Caco-2 (cell line): ENCODE results near the gene GPR61. TPM values are rescaled to one million over a fixed set of nuclear protein-coding genes. Genes with fewer than 3 reads are reported as not detected.

Source experiments
- BruUV-seq: library from RNA; stranded (reverse); fragments of 400-500 nt; replicated peaks from 2 replicates; lab custom pipeline; 2021; lab: Mats Ljungman, UMichigan
- CTCF ChIA-PET: fragments of 300-600 bp; sonication (Branson Sonifier 250); formaldehyde crosslinking; loops from one replicate; lab custom pipeline; 2022; ENCODE audit warnings: antibody characterized with exemption; lab: Charles Lee
- POLR2A ChIA-PET: fragments of 300-600 bp; sonication (Branson Sonifier 250); formaldehyde crosslinking; loops from one replicate; lab custom pipeline; 2022; ENCODE audit warnings: antibody characterized with exemption; lab: Charles Lee
- DNase-seq, 2 experiments: peaks; one replicate each; pipeline versions ENCODE4 v3.0.0 to v3.0.0-alpha.2; 2020 to 2022
- H3K27me3 ChIP-seq: replicated peaks from 2 replicates; pipeline ENCODE4 v1.6.0; 2011; ENCODE audit warnings: low read length; ENCODE audit not compliant: control insufficient read depth, insufficient read depth
- H3K36me3 ChIP-seq: 2 replicates; pipeline ENCODE4 v1.5.1; 2011; ENCODE audit warnings: low read length; ENCODE audit not compliant: control insufficient read depth, insufficient read depth
- H3K4me1 ChIP-seq: fragments of 250-450 bp; sonication (Bioruptor Pico); 2 replicates; pipeline ENCODE4 v1.5.1; 2020; ENCODE audit warnings: mild to moderate bottlenecking
- H3K4me3 ChIP-seq: 2 replicates; pipeline ENCODE4 v1.5.1; 2011; ENCODE audit warnings: low read depth, mild to moderate bottlenecking, control low read depth, low read length
- H3K9me3 ChIP-seq: fragments of 250-450 bp; sonication (Bioruptor Pico); 2 replicates; pipeline ENCODE4 v1.5.1; 2020; ENCODE audit warnings: mild to moderate bottlenecking, moderate library complexity
- H3K27ac Mint-ChIP-seq: one replicate; pipeline ENCODE4 v1.8.0; 2022; ENCODE audit warnings: mixed read lengths; ENCODE audit not compliant: unreplicated experiment
- H3K27me3 Mint-ChIP-seq: one replicate; pipeline ENCODE4 v1.8.0; 2022; ENCODE audit warnings: mixed read lengths; ENCODE audit not compliant: insufficient read depth, unreplicated experiment
- H3K36me3 Mint-ChIP-seq: one replicate; pipeline ENCODE4 v1.8.0; 2022; ENCODE audit warnings: mild to moderate bottlenecking, mixed read lengths; ENCODE audit not compliant: insufficient read depth, unreplicated experiment
- H3K4me1 Mint-ChIP-seq: one replicate; pipeline ENCODE4 v1.8.0; 2022; ENCODE audit warnings: low read depth, mixed read lengths; ENCODE audit not compliant: unreplicated experiment
- H3K4me3 Mint-ChIP-seq: one replicate; pipeline ENCODE4 v1.8.0; 2022; ENCODE audit warnings: mild to moderate bottlenecking, moderate library complexity, mixed read lengths; ENCODE audit not compliant: unreplicated experiment
- H3K9me3 Mint-ChIP-seq: one replicate; pipeline ENCODE4 v1.8.0; 2022; ENCODE audit warnings: mixed read lengths; ENCODE audit not compliant: unreplicated experiment
- intact Hi-C: fragments of 100-400 bp; cut with micrococcal nuclease; formaldehyde crosslinking; loops from one replicate; pipeline ENCODE4 v1.10.0; 2022; ENCODE audit not compliant: unreplicated experiment
- total RNA-seq: library from RNA; stranded (reverse); gene quantifications from 2 replicates; pipeline ENCODE4 v1.2.3, GENCODE V29; 2022
- TF ChIP-seq, protein P1 (sequence below), 2 experiments: fragments of 200-600 bp in 1 of 2; IDR thresholded peaks; 1 replicate in 1 of 2; 2 replicates in 1 of 2; pipeline versions ENCODE4 v1.5.1 to v1.8.0; 2011 to 2022; ENCODE audit warnings: antibody characterized with exemption in 1 of 2, control low read depth in 1 of 2, inconsistent platforms in 1 of 2, low read depth in 1 of 2, low read length in 1 of 2, mild to moderate bottlenecking in 1 of 2, moderate library complexity in 1 of 2; ENCODE audit not compliant: insufficient read depth in 1 of 2, severe bottlenecking in 1 of 2, unreplicated experiment in 1 of 2

Gene GPR61
- total RNA-seq, 1 experiment from 2014 or later = not detected

- no peak for DNase-seq
- POLR2A ChIA-PET = no interaction called here
- Mint-ChIP-seq H3K27me3 (no peaks in the 10 kb centered on the region), H3K27ac (no peak overlapping the region), H3K36me3 (peaks cover 6% of the 10 kb centered on the region), H3K9me3 (no peaks in the 10 kb centered on the region), H3K4me1 (no peaks in the 10 kb centered on the region), H3K4me3 (no peak overlapping the region)
- Histone ChIP-seq H3K9me3 (no peaks in the 10 kb centered on the region), H3K4me3 (no peak overlapping the region), H3K27me3 (no peaks in the 10 kb centered on the region), H3K36me3 (no peaks in the 10 kb centered on the region), H3K4me1 (no peaks in the 10 kb centered on the region)
- TF ChIP-seq, protein P1, sequence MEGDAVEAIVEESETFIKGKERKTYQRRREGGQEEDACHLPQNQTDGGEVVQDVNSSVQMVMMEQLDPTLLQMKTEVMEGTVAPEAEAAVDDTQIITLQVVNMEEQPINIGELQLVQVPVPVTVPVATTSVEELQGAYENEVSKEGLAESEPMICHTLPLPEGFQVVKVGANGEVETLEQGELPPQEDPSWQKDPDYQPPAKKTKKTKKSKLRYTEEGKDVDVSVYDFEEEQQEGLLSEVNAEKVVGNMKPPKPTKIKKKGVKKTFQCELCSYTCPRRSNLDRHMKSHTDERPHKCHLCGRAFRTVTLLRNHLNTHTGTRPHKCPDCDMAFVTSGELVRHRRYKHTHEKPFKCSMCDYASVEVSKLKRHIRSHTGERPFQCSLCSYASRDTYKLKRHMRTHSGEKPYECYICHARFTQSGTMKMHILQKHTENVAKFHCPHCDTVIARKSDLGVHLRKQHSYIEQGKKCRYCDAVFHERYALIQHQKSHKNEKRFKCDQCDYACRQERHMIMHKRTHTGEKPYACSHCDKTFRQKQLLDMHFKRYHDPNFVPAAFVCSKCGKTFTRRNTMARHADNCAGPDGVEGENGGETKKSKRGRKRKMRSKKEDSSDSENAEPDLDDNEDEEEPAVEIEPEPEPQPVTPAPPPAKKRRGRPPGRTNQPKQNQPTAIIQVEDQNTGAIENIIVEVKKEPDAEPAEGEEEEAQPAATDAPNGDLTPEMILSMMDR (IDR thresholded peaks at IDR 0.05; ENCODE audit: insufficient read depth in 1 of 2, low read depth in 1 of 2, low read length in 1 of 2, severe bottlenecking in 1 of 2, unreplicated experiment in 1 of 2) = no peak
- intact Hi-C loops = loop anchor here (1.0 kb wide), 1 partner anchor 35 kb away; no protein-coding TSS in a partner anchor
- CTCF ChIA-PET = interaction anchor here (11.6 kb wide), 1 partner anchor 34 kb away, joined by 131 read pairs; no protein-coding TSS in a partner anchor
- BruUV-seq = no TSS peak
Observed at GRCh38 chr1:109497449-109498160, 42.1 kb upstream of the GPR61 start.

GRCh38 chr1:109498161-109498801 is 41.4 kb upstream of the GPR61 start:
- intact Hi-C loops = loop anchor here (1.0 kb wide), 1 partner anchor 34 kb away; no protein-coding TSS in a partner anchor
- H3K4me1 Mint-ChIP-seq = no peaks in the 10 kb centered on the region
- ChIA-PET POLR2A (no interaction called here), CTCF (interaction anchor here (11.6 kb wide), 1 partner anchor 33 kb away, joined by 131 read pairs; no protein-coding TSS in a partner anchor)
- H3K27me3 Mint-ChIP-seq = no peaks in the 10 kb centered on the region
- H3K9me3 Mint-ChIP-seq = no peaks in the 10 kb centered on the region
- no TSS peak for BruUV-seq
- peaks cover 6% of the 10 kb centered on the region for H3K36me3 Mint-ChIP-seq
- no peak overlapping the region for H3K4me3 ChIP-seq
- H3K4me1 ChIP-seq = no peaks in the 10 kb centered on the region
- TF ChIP-seq, protein P1 (IDR thresholded peaks at IDR 0.05; ENCODE audit: insufficient read depth in 1 of 2, low read depth in 1 of 2, low read length in 1 of 2, severe bottlenecking in 1 of 2, unreplicated experiment in 1 of 2) = peak in 1 of 2 experiments; percentile 29
- H3K9me3 ChIP-seq = no peaks in the 10 kb centered on the region
- H3K27me3 ChIP-seq = no peaks in the 10 kb centered on the region
- no peak overlapping the region for H3K27ac Mint-ChIP-seq
- no peaks in the 10 kb centered on the region for H3K36me3 ChIP-seq
- DNase-seq = peak in 1 of 2 experiments; percentile 52
- no peak overlapping the region for H3K4me3 Mint-ChIP-seq

DNA sequence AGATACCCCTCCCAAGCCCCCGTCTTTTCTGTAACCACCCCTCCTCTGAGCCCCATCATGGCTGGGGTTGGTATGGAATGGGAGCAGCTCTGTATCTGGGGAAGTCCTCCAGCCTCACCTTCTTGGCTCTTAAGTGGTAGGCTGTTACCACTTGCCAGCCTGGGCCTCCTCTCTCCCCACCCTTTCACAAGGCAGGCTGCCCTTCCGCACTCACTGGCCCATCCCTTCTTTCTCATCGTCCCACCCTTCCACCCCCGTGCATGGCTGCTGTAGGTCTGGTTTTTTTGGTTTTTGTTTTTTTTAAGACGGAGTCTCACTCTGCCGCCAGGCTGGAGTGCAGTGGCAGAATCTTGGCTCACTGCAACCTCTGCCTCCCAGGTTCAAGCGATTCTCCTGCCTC is 40.6 kb upstream of the GPR61 start:
- H3K27me3 Mint-ChIP-seq = no peaks in the 10 kb centered on the region
- ChIA-PET POLR2A (no interaction called here), CTCF (interaction anchor here (1.0 to 11.6 kb wide), 2 partner anchors 9 to 32 kb away, joined by 3 to 131 read pairs; no protein-coding TSS in a partner anchor)
- Histone ChIP-seq H3K27me3 (no peaks in the 10 kb centered on the region), H3K4me3 (no peak overlapping the region), H3K36me3 (no peaks in the 10 kb centered on the region), H3K4me1 (no peaks in the 10 kb centered on the region), H3K9me3 (no peaks in the 10 kb centered on the region)
- no peaks in the 10 kb centered on the region for H3K9me3 Mint-ChIP-seq
- H3K4me1 Mint-ChIP-seq = no peaks in the 10 kb centered on the region
- intact Hi-C loops = no loop called here
- no peak overlapping the region for H3K4me3 Mint-ChIP-seq
- TF ChIP-seq, protein P1 (IDR thresholded peaks at IDR 0.05; ENCODE audit: insufficient read depth in 1 of 2, low read depth in 1 of 2, low read length in 1 of 2, severe bottlenecking in 1 of 2, unreplicated experiment in 1 of 2) = no peak
- no peak overlapping the region for H3K27ac Mint-ChIP-seq
- BruUV-seq = no TSS peak
- peaks cover 4% of the 10 kb centered on the region for H3K36me3 Mint-ChIP-seq
- no peak for DNase-seq
